ENCODE measurements around the gene KRTAP10-6. TPM values are rescaled to one million over a fixed set of nuclear protein-coding genes. Genes with fewer than 3 reads are reported as not detected.

KRTAP10-6 gene
- total RNA-seq, 4 donors from 2014 or later = not detected

DNA sequence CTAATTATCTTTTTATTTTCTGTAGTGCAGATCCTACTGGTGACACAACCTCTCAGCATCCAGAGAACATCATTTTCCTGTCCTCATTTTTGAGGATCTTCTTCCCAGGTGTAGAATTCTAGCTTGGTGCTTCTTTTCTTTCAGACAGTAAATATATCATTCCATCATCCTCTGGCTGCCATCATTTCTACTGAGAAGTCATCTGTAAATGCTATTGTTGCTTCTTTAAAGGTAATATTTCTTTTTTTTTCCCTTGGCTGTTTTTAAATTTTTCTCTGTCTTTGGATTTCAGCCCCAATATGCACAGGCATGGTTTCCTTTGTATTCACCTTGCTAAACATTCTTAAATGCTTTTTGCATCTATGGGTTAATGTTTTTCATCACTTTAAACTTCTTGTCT lies 31.3 kb upstream of the KRTAP10-6 start:
- no peak for TF ChIP-seq POLR2A (IDR thresholded peaks at IDR 0.05)
- TF ChIP-seq, protein P1, sequence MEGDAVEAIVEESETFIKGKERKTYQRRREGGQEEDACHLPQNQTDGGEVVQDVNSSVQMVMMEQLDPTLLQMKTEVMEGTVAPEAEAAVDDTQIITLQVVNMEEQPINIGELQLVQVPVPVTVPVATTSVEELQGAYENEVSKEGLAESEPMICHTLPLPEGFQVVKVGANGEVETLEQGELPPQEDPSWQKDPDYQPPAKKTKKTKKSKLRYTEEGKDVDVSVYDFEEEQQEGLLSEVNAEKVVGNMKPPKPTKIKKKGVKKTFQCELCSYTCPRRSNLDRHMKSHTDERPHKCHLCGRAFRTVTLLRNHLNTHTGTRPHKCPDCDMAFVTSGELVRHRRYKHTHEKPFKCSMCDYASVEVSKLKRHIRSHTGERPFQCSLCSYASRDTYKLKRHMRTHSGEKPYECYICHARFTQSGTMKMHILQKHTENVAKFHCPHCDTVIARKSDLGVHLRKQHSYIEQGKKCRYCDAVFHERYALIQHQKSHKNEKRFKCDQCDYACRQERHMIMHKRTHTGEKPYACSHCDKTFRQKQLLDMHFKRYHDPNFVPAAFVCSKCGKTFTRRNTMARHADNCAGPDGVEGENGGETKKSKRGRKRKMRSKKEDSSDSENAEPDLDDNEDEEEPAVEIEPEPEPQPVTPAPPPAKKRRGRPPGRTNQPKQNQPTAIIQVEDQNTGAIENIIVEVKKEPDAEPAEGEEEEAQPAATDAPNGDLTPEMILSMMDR (IDR thresholded peaks at IDR 0.05) = no peak
- Histone ChIP-seq H3K27me3 (no peaks in the 10 kb centered on the region), H3K9me3 (no peaks in the 10 kb centered on the region), H3K36me3 (no peaks in the 10 kb centered on the region), H3K4me1 (no peaks in the 10 kb centered on the region), H3K27ac (no peak overlapping the region), H3K4me3 (no peak overlapping the region)
- intact Hi-C loops (cut with DNase I; ENCODE audit: low total_unique reads) = no loop called here
- DNase-seq = no peak

DNA sequence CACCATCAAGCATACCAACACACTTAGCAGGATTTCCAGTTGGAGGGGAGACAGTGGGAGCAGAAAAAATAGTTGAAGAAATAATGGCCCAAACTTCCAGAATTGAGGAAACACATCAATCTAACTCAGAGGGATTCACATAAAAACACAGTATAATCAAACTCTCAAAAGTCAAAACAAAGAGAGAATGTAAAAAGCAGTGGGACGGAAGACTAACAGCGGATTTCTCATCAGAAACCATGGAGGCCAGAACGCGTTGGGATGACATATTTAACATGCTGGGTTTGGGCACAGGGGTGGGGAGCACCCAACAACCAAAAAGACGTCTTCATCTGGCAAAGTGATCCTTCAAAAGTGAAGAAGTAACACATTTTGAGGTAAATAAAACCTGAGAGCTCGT lies 27.6 kb upstream of the KRTAP10-6 start:
- H3K4me1 ChIP-seq = no peaks in the 10 kb centered on the region
- no peak for TF ChIP-seq POLR2A (IDR thresholded peaks at IDR 0.05)
- TF ChIP-seq, protein P1 (IDR thresholded peaks at IDR 0.05) = no peak
- no peak overlapping the region for H3K27ac ChIP-seq
- intact Hi-C loops (cut with DNase I; ENCODE audit: low total_unique reads) = no loop called here
- H3K27me3 ChIP-seq = no peaks in the 10 kb centered on the region
- no peaks in the 10 kb centered on the region for H3K9me3 ChIP-seq
- H3K4me3 ChIP-seq = no peak overlapping the region
- no peak for DNase-seq
- H3K36me3 ChIP-seq = no peaks in the 10 kb centered on the region

DNA sequence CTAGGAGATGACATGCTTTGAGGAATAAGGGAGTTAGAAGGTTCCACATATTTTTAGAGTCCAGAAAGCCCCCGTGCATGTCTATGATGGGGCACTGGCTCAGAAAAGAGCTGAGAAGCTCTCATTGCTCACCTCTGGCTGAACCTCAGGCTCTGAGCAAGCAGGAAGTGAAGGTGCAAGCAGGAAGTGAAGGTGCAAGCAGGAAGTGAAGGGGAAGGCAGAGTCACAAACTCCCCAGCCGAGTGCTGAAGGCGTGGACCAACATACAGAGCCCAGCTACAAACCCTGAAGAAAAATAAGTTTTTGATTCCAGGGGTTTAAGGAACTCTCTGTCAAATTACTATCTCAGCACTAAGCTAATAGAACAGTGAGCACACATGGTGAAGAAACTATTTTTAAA lies 26.6 kb upstream of the KRTAP10-6 start:
- intact Hi-C loops (cut with DNase I; ENCODE audit: low total_unique reads) = no loop called here
- no peak for TF ChIP-seq POLR2A (IDR thresholded peaks at IDR 0.05)
- TF ChIP-seq, protein P1 (IDR thresholded peaks at IDR 0.05) = no peak
- no peaks in the 10 kb centered on the region for H3K4me1 ChIP-seq
- H3K27me3 ChIP-seq = no peaks in the 10 kb centered on the region
- no peaks in the 10 kb centered on the region for H3K36me3 ChIP-seq
- DNase-seq = no peak
- no peak overlapping the region for H3K27ac ChIP-seq
- H3K4me3 ChIP-seq = no peak overlapping the region
- H3K9me3 ChIP-seq = no peaks in the 10 kb centered on the region

DNA sequence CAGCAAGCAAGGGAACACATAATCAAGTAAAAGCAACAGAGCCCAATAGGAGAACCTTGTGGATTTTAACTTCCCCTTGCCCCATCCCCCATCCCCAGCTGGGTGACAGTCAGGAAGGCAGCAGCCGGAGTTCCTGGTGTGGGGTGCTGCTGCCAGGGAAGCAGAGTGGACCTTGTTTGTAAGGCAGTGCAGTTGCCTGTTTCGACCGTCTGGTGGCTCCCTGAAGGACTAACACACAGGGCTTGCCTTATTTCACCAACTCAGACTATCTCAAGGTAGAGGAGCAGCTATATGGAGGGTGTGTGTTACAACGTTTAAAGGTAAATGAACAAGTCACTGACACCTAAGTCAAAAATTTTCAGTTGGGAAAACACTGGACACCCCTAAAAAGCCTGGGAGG lies 26.2 kb upstream of the KRTAP10-6 start:
- Histone ChIP-seq H3K36me3 (no peaks in the 10 kb centered on the region), H3K9me3 (no peaks in the 10 kb centered on the region), H3K27ac (no peak overlapping the region), H3K4me3 (no peak overlapping the region), H3K4me1 (no peaks in the 10 kb centered on the region), H3K27me3 (no peaks in the 10 kb centered on the region)
- intact Hi-C loops (cut with DNase I; ENCODE audit: low total_unique reads) = no loop called here
- no peak for DNase-seq
- TF ChIP-seq, protein P1 (IDR thresholded peaks at IDR 0.05) = no peak
- no peak for TF ChIP-seq POLR2A (IDR thresholded peaks at IDR 0.05)

DNA sequence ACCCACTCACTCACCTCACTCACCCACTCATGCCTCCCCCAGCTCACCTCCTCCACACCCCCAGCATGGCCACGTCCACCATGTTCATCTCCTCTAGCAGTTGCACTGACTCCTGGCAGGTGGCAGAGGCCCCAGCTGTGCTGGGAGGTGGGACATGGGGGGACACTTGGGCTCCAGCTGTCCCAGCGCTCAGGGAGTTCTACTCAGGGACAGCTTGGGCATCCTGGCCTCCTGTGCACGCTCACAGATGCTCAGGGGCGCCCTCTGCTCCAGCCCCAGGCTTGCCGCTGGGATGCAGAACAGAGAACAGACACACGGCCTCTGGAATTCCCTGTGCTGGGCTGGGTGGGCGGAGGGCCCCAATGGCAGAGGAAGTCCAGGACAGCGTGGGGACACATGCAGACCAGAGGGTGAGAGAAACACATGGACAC lies 24.8 kb upstream of the KRTAP10-6 start:
- Histone ChIP-seq H3K4me1 (no peaks in the 10 kb centered on the region), H3K27ac (no peak overlapping the region), H3K9me3 (no peaks in the 10 kb centered on the region), H3K27me3 (no peaks in the 10 kb centered on the region), H3K4me3 (no peak overlapping the region), H3K36me3 (no peaks in the 10 kb centered on the region)
- intact Hi-C loops (cut with DNase I; ENCODE audit: low total_unique reads) = no loop called here
- TF ChIP-seq, protein P1 (IDR thresholded peaks at IDR 0.05) = no peak
- no peak for TF ChIP-seq POLR2A (IDR thresholded peaks at IDR 0.05)
- DNase-seq = no peak
